Measurements from ENCODE around the gene NUDT5. TPM values are rescaled to one million over a fixed set of nuclear protein-coding genes. Genes with fewer than 3 reads are reported as not detected.

NUDT5 gene
- polyA plus RNA-seq, 1 donor from 2014 or later, result 44.2 TPM

DNA sequence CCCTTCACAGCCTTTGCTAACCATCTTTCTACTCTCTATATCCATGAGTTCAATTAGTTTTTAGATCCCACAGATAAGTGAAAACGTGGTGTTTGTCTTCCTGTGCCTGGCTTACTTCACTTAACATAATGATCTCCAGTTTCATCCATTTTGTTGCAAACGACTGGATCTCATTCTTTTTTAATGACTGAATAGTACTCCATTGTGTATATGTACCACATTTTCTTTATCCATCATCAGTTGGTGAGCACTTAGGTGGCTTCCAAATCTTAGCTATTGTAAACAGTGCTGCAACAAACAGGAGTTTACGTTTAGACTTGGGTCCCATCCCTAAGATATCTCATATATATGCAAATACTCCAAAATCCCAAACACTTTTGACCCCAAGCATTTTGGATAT is 9.4 kb upstream of the NUDT5 start:
- no peak overlapping the region for H3K4me2 ChIP-seq (ENCODE audit: low read length)
- no peaks in the 10 kb centered on the region for H3K9me3 ChIP-seq (ENCODE audit: low read length)
- H3K36me3 ChIP-seq (ENCODE audit: insufficient read depth, low read length), result peaks cover 6% of the 10 kb centered on the region
- peaks cover 19% of the 10 kb centered on the region for H3K79me2 ChIP-seq (replicated peaks; ENCODE audit: insufficient read depth, low read length)
- no peak for TF ChIP-seq EZH2 (IDR thresholded peaks at IDR 0.05; ENCODE audit: borderline replicate concordance, insufficient read depth, low read length, poor library complexity, severe bottlenecking)
- TF ChIP-seq, protein P1, sequence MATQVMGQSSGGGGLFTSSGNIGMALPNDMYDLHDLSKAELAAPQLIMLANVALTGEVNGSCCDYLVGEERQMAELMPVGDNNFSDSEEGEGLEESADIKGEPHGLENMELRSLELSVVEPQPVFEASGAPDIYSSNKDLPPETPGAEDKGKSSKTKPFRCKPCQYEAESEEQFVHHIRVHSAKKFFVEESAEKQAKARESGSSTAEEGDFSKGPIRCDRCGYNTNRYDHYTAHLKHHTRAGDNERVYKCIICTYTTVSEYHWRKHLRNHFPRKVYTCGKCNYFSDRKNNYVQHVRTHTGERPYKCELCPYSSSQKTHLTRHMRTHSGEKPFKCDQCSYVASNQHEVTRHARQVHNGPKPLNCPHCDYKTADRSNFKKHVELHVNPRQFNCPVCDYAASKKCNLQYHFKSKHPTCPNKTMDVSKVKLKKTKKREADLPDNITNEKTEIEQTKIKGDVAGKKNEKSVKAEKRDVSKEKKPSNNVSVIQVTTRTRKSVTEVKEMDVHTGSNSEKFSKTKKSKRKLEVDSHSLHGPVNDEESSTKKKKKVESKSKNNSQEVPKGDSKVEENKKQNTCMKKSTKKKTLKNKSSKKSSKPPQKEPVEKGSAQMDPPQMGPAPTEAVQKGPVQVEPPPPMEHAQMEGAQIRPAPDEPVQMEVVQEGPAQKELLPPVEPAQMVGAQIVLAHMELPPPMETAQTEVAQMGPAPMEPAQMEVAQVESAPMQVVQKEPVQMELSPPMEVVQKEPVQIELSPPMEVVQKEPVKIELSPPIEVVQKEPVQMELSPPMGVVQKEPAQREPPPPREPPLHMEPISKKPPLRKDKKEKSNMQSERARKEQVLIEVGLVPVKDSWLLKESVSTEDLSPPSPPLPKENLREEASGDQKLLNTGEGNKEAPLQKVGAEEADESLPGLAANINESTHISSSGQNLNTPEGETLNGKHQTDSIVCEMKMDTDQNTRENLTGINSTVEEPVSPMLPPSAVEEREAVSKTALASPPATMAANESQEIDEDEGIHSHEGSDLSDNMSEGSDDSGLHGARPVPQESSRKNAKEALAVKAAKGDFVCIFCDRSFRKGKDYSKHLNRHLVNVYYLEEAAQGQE (IDR thresholded peaks at IDR 0.05; ENCODE audit: borderline replicate concordance), result no peak
- TF ChIP-seq SMC3 (conservative IDR thresholded peaks at IDR 0.05; ENCODE audit: poor library complexity), result no peak
- no peak for TF ChIP-seq EP300 (conservative IDR thresholded peaks at IDR 0.05; ENCODE audit: poor library complexity, severe bottlenecking)
- TF ChIP-seq CTCF (IDR thresholded peaks at IDR 0.05; ENCODE audit: poor library complexity, severe bottlenecking), result no peak
- TF ChIP-seq MXI1 (conservative IDR thresholded peaks at IDR 0.05; ENCODE audit: poor library complexity, severe bottlenecking), result no peak
- TF ChIP-seq TAF1 (IDR thresholded peaks at IDR 0.05; ENCODE audit: low read depth), result no peak
- no peak for TF ChIP-seq RAD21 (conservative IDR thresholded peaks at IDR 0.05)
- TF ChIP-seq POLR2AphosphoS5 (IDR thresholded peaks at IDR 0.05), result no peak
- no peak overlapping the region for H3K4me3 ChIP-seq (ENCODE audit: low read length)
- no peak overlapping the region for H2AFZ ChIP-seq (ENCODE audit: low read depth, low read length)
- H3K9me2 ChIP-seq (ENCODE audit: insufficient read depth, low read length), result no peaks in the 10 kb centered on the region
- H3K9ac ChIP-seq (ENCODE audit: low read length), result no peak overlapping the region
- H3K27ac ChIP-seq (ENCODE audit: low read length), result no peak overlapping the region
- H3K27me3 ChIP-seq (ENCODE audit: insufficient read depth, low read depth, low read length), result no peaks in the 10 kb centered on the region
- H3F3A ChIP-seq (ENCODE audit: insufficient read depth, low read length, poor library complexity, severe bottlenecking), result no peaks in the 10 kb centered on the region
- H4K20me1 ChIP-seq (ENCODE audit: insufficient read depth), result no peaks in the 10 kb centered on the region

DNA sequence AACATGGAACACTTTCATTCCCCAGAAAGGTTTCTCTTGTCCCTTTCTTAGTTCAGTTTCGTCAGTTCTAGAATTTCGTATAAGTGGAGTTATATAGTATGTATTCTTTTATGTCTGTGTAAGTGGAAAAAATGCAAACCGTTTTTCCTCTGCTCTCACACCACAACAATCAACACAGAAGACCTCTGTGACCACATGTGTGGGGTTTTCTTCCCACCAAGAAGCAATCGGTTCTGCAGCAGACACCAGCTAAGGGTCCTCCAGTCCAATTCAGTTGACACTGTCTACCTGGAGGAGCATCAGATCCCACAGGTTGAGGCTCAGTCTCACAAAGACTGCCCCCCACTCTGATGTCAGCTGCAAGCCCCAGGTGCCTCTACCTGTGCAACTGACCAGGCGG is 6.5 kb upstream of the NUDT5 start:
- no peak overlapping the region for H3K9ac ChIP-seq (ENCODE audit: low read length)
- peaks cover 6% of the 10 kb centered on the region for H3K36me3 ChIP-seq (ENCODE audit: insufficient read depth, low read length)
- no peaks in the 10 kb centered on the region for H4K20me1 ChIP-seq (ENCODE audit: insufficient read depth)
- H3K4me3 ChIP-seq (ENCODE audit: low read length), result no peak overlapping the region
- peaks cover 44% of the 10 kb centered on the region for H3K79me2 ChIP-seq (replicated peaks; ENCODE audit: insufficient read depth, low read length)
- no peak overlapping the region for H3K27ac ChIP-seq (ENCODE audit: low read length)
- TF ChIP-seq MXI1 (conservative IDR thresholded peaks at IDR 0.05; ENCODE audit: poor library complexity, severe bottlenecking), result no peak
- no peak for TF ChIP-seq TAF1 (IDR thresholded peaks at IDR 0.05; ENCODE audit: low read depth)
- no peak for TF ChIP-seq EZH2 (IDR thresholded peaks at IDR 0.05; ENCODE audit: borderline replicate concordance, insufficient read depth, low read length, poor library complexity, severe bottlenecking)
- TF ChIP-seq RAD21 (conservative IDR thresholded peaks at IDR 0.05), result no peak
- no peak for TF ChIP-seq POLR2AphosphoS5 (IDR thresholded peaks at IDR 0.05)
- no peak for TF ChIP-seq SMC3 (conservative IDR thresholded peaks at IDR 0.05; ENCODE audit: poor library complexity)
- TF ChIP-seq CTCF (IDR thresholded peaks at IDR 0.05; ENCODE audit: poor library complexity, severe bottlenecking), result no peak
- TF ChIP-seq, protein P1 (IDR thresholded peaks at IDR 0.05; ENCODE audit: borderline replicate concordance), result no peak
- TF ChIP-seq EP300 (conservative IDR thresholded peaks at IDR 0.05; ENCODE audit: poor library complexity, severe bottlenecking), result no peak
- no peaks in the 10 kb centered on the region for H3F3A ChIP-seq (ENCODE audit: insufficient read depth, low read length, poor library complexity, severe bottlenecking)
- H2AFZ ChIP-seq (ENCODE audit: low read depth, low read length), result no peak overlapping the region
- H3K27me3 ChIP-seq (ENCODE audit: insufficient read depth, low read depth, low read length), result no peaks in the 10 kb centered on the region
- H3K4me2 ChIP-seq (ENCODE audit: low read length), result no peak overlapping the region
- no peaks in the 10 kb centered on the region for H3K9me3 ChIP-seq (ENCODE audit: low read length)
- H3K9me2 ChIP-seq (ENCODE audit: insufficient read depth, low read length), result no peaks in the 10 kb centered on the region
